NCI-H2196 treated with DMSO at 0.1 percent for 48 hours (cell line): ENCODE results near the gene GPR50.

Source experiments
- DNase-seq: peaks from one replicate; lab custom pipeline; 2025; ENCODE audit not compliant: unreplicated experiment; lab: John Stamatoyannopoulos, UW

GPR50 gene

GRCh38 chrX:151226941-151227340 is 50.6 kb downstream of the GPR50 start:
- no peak for DNase-seq

DNA sequence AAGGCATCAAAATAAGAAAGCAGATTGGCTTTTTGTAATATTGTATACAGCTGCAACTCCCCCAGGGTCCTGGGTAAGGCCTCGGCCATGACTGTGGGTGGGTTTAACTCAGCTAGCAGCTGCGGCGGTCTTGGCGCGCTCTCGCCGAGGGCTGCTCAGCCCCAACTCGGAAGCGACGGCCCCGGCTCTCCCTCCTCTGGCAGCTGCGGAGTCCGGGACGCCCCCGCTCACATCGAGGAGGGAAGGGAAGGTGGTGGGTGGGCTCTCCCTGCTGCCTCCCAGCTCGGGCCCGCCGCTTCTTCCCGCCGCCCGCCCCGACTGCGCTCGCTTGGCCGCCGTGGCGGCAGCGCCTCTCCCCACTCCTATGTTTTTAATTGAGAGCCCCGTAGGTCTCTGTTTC is 51.2 kb downstream of the GPR50 start:
- no peak for DNase-seq

DNA sequence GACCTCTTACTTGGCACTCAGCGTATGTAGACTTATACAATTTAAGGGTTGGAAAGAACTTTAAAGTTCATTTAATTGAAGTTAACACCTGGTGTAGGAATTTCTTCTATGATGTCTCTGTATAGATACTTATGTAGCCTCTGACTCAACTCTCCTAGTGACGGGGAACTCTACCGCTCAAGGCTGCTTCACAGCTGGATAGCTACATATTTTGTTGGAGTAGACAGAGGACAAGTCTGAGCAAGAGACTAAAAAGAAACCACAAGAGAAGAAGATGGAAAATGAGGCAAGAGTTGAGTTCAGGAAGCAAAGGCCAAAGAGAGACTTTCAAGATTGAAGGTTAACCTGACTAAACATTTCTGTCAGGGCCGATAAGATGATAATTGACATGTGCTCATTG is 52.6 kb downstream of the GPR50 start:
- no peak for DNase-seq
